Endothelial cell of umbilical vein (primary cell): ENCODE results near the gene CSMD2. TPM values are rescaled to one million over a fixed set of nuclear protein-coding genes. Genes with fewer than 3 reads are reported as not detected.

Source experiments
- BruUV-seq: library from RNA; stranded (reverse); fragments of 400-500 nt; replicated peaks from 2 replicates; lab custom pipeline; 2021; lab: Mats Ljungman, UMichigan
- CTCF ChIA-PET: fragments of 300-600, 350-600 bp; sonication (Branson Sonifier 250); formaldehyde crosslinking; loops from one replicate; lab custom pipeline; 2021; ENCODE audit warnings: antibody characterized with exemption, inconsistent platforms; lab: Charles Lee
- POLR2A ChIA-PET: fragments of 300-600, 350-600 bp; sonication (Branson Sonifier 250); formaldehyde crosslinking; loops from one replicate; lab custom pipeline; 2021; ENCODE audit warnings: antibody characterized with exemption, inconsistent platforms; lab: Charles Lee
- DNase-seq: peaks from one replicate; pipeline ENCODE4 v3.0.0-alpha.2; 2011; ENCODE audit warnings: low read depth, low spot score
- FAIRE-seq: peaks from 2 replicates; lab custom pipeline; 2011; peaks lifted over from hg19 to GRCh38; lab: Jason Lieb, UNC
- H2AFZ ChIP-seq: 2 replicates; pipeline ENCODE4 v1.6.0; 2012; ENCODE audit warnings: low read depth, low read length, control low read depth, inconsistent platforms
- H3K27ac ChIP-seq: 2 replicates; pipeline ENCODE4 v1.5.1; 2011; ENCODE audit warnings: low read depth, mild to moderate bottlenecking, control low read depth, low read length, moderate library complexity; ENCODE audit not compliant: insufficient read depth
- H3K27me3 ChIP-seq, 2 experiments: 2 replicates each; pipeline versions ENCODE4 v1.6.0 to v1.6.1; 2011; ENCODE audit warnings: low read length in 2 of 2, mixed read lengths in 1 of 2; ENCODE audit not compliant: control insufficient read depth in 2 of 2, insufficient read depth in 2 of 2
- H3K36me3 ChIP-seq, 2 experiments: 2 replicates in 1 of 2; 3 replicates in 1 of 2; pipeline ENCODE4 v1.5.1; 2011; ENCODE audit warnings: low read length in 2 of 2, mild to moderate bottlenecking in 1 of 2, moderate library complexity in 1 of 2; ENCODE audit not compliant: control insufficient read depth in 2 of 2, insufficient read depth in 2 of 2; ENCODE audit errors: extremely low read depth in 1 of 2
- H3K4me1 ChIP-seq: 3 replicates; pipeline ENCODE4 v1.5.1; 2011; ENCODE audit warnings: mild to moderate bottlenecking, low read length; ENCODE audit not compliant: control insufficient read depth, insufficient read depth; ENCODE audit errors: extremely low read depth
- H3K4me2 ChIP-seq: 2 replicates; pipeline ENCODE4 v1.6.1; 2011; ENCODE audit warnings: low read length, control low read depth, mixed read lengths; ENCODE audit not compliant: insufficient read depth
- H3K4me3 ChIP-seq, 3 experiments: fragments of 200-600 bp in 1 of 3; sonication (generic), shearing (Covaris generic) in 1 of 3; replicated peaks in 1 of 3; 2 replicates each; pipeline ENCODE4 v1.5.1; 2011 to 2016; ENCODE audit warnings: control low read depth in 3 of 3, low read length in 3 of 3, mild to moderate bottlenecking in 2 of 3, inconsistent platforms in 1 of 3, low read depth in 1 of 3, moderate library complexity in 1 of 3; ENCODE audit not compliant: insufficient read depth in 1 of 3
- H3K79me2 ChIP-seq: 2 replicates; pipeline ENCODE4 v1.6.0; 2012; ENCODE audit warnings: low read length, inconsistent platforms; ENCODE audit not compliant: control insufficient read depth, insufficient read depth
- H3K9ac ChIP-seq: replicated peaks from 2 replicates; pipeline ENCODE3; 2011; ENCODE audit warnings: low read length, control low read depth; ENCODE audit not compliant: insufficient read depth; ENCODE audit errors: extremely low read depth
- H3K9me1 ChIP-seq: replicated peaks from 3 replicates; pipeline ENCODE4 v1.6.0; 2011; ENCODE audit warnings: mild to moderate bottlenecking, low read length; ENCODE audit not compliant: control insufficient read depth, insufficient read depth; ENCODE audit errors: extremely low read depth
- H3K9me3 ChIP-seq: replicated peaks from 2 replicates; pipeline ENCODE4 v1.5.1; 2012; ENCODE audit warnings: low read length, inconsistent platforms; ENCODE audit not compliant: control insufficient read depth, insufficient read depth
- H4K20me1 ChIP-seq: replicated peaks from 2 replicates; pipeline ENCODE3; 2011; ENCODE audit warnings: mild to moderate bottlenecking, low read length; ENCODE audit not compliant: control insufficient read depth, insufficient read depth; ENCODE audit errors: extremely low read depth
- EZH2 ChIP-seq: IDR thresholded peaks from 2 replicates; pipeline ENCODE4 v1.6.1; 2012; ENCODE audit warnings: borderline replicate concordance, low read depth, mild to moderate bottlenecking, moderate library complexity, low read length, inconsistent platforms; ENCODE audit not compliant: severe bottlenecking
- FOS ChIP-seq: IDR thresholded peaks from 2 replicates; pipeline ENCODE4 v1.6.1; 2011; ENCODE audit warnings: mild to moderate bottlenecking, low read length, moderate library complexity, borderline replicate concordance; ENCODE audit not compliant: insufficient read depth
- GATA2 ChIP-seq: IDR thresholded peaks from 2 replicates; pipeline ENCODE4 v1.7.0; 2011; ENCODE audit warnings: low read depth, mild to moderate bottlenecking, moderate library complexity, mixed read lengths, low read length; ENCODE audit not compliant: insufficient read length, insufficient read depth
- JUN ChIP-seq: IDR thresholded peaks from 2 replicates; pipeline ENCODE4 v1.6.1; 2011; ENCODE audit warnings: borderline replicate concordance, low read depth; ENCODE audit not compliant: insufficient read length, insufficient read depth
- MYC ChIP-seq: IDR thresholded peaks from one replicate; pipeline ENCODE4 v1.6.1; 2011; ENCODE audit warnings: mild to moderate bottlenecking, low read depth, low read length
- POLR2A ChIP-seq: IDR thresholded peaks from 2 replicates; pipeline ENCODE4 v1.6.1; 2012; ENCODE audit warnings: low read depth, mild to moderate bottlenecking, control low read depth, low read length
- POLR2AphosphoS5 ChIP-seq: IDR thresholded peaks from 2 replicates; pipeline ENCODE4 v1.6.1; 2012; ENCODE audit warnings: low read depth, mild to moderate bottlenecking, control low read depth, low read length, moderate library complexity; ENCODE audit not compliant: insufficient read depth
- dilution Hi-C: fragments of 300-500 bp; cut with MboI; formaldehyde crosslinking; loops from one replicate; pipeline ENCODE4 v1.15.0; 2019; ENCODE audit warnings: low sequenced_read_pairs; ENCODE audit not compliant: extremely low pct_ligation_motif_present
- intact Hi-C: fragments of 100-400 bp; cut with micrococcal nuclease; formaldehyde crosslinking; loops from one replicate; pipeline ENCODE4 v1.10.0; 2022
- polyA plus RNA-seq, 4 experiments: library from polyadenylated mRNA; depleted of rRNA in 3 of 4; stranded (reverse) in 3 of 4; unstranded in 1 of 4; fragments of >200 nt; gene quantifications; 2 replicates each; pipeline versions ENCODE4 v1.2.1 to v1.2.3, GENCODE V29; 2011 to 2012; ENCODE audit warnings: missing spikeins in 1 of 4
- total RNA-seq: library from RNA; stranded (reverse); gene quantifications from 2 replicates; pipeline ENCODE4 v1.2.3, GENCODE V29; 2021
- TF ChIP-seq, protein P1 (sequence below): IDR thresholded peaks from 2 replicates; pipeline ENCODE4 v1.6.1; 2011; ENCODE audit not compliant: insufficient read depth, insufficient read length
- TF ChIP-seq, protein P2 (sequence below), 2 donors: IDR thresholded peaks; 1 replicate in 1 of 2; 2 replicates in 1 of 2; pipeline ENCODE4 v1.5.1; 2011; ENCODE audit warnings: low read length in 2 of 2, mild to moderate bottlenecking in 2 of 2, moderate library complexity in 2 of 2, control low read depth in 1 of 2, inconsistent platforms in 1 of 2, low read depth in 1 of 2; ENCODE audit not compliant: insufficient read depth in 1 of 2; ENCODE audit errors: extremely low read depth in 1 of 2

CSMD2 gene
- total and polyA plus RNA-seq, 2 donors (not counting 3 experiments of a cell fraction or from before 2014, with no cell fraction given): under 0.01 TPM; not detected in 1

DNA sequence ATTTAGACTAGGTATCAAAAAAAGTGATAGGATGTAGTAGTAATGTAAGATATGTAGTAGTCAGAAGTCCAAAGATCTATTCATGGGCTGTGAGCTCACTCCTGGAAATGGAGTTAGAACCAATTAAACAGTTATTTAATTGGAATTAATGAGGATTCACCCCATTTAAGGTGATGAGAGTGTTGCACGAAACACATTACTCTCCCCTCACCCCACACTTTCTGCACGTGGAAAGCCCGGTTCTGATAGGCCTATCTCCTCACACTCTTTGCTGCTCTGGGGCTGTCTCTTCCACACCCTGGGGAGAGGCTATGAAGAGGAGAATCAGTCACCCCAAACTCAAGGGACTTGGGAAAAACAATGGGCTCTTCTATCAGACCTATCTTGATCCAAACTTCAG is 174.7 kb downstream of the CSMD2 start:
- no peaks in the 10 kb centered on the region for H3K4me1 ChIP-seq
- intact Hi-C loops (no loop called here), dilution Hi-C loops (no loop called here)
- H3K4me3 ChIP-seq: no peak overlapping the region
- no peaks in the 10 kb centered on the region for H3K36me3 ChIP-seq
- no peak for DNase-seq
- no peak for TF ChIP-seq MYC
- no peak for TF ChIP-seq JUN
- no peak for TF ChIP-seq GATA2
- no peak for TF ChIP-seq POLR2A
- TF ChIP-seq POLR2AphosphoS5: no peak
- TF ChIP-seq EZH2: no peak
- no peak for TF ChIP-seq FOS
- TF ChIP-seq, protein P1, sequence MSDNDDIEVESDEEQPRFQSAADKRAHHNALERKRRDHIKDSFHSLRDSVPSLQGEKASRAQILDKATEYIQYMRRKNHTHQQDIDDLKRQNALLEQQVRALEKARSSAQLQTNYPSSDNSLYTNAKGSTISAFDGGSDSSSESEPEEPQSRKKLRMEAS: no peak
- TF ChIP-seq, protein P2, sequence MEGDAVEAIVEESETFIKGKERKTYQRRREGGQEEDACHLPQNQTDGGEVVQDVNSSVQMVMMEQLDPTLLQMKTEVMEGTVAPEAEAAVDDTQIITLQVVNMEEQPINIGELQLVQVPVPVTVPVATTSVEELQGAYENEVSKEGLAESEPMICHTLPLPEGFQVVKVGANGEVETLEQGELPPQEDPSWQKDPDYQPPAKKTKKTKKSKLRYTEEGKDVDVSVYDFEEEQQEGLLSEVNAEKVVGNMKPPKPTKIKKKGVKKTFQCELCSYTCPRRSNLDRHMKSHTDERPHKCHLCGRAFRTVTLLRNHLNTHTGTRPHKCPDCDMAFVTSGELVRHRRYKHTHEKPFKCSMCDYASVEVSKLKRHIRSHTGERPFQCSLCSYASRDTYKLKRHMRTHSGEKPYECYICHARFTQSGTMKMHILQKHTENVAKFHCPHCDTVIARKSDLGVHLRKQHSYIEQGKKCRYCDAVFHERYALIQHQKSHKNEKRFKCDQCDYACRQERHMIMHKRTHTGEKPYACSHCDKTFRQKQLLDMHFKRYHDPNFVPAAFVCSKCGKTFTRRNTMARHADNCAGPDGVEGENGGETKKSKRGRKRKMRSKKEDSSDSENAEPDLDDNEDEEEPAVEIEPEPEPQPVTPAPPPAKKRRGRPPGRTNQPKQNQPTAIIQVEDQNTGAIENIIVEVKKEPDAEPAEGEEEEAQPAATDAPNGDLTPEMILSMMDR (IDR thresholded peaks at IDR 0.05; ENCODE audit: extremely low read depth in 1 of 2, insufficient read depth in 1 of 2, low read depth in 1 of 2, low read length in 2 of 2): no peak
- H3K9me1 ChIP-seq: no peaks in the 10 kb centered on the region
- BruUV-seq: no TSS peak
- H3K27ac ChIP-seq: no peak overlapping the region
- no peak overlapping the region for H2AFZ ChIP-seq
- H3K9me3 ChIP-seq: peaks cover 3% of the 10 kb centered on the region
- ChIA-PET POLR2A (no interaction called here), CTCF (no interaction called here)
- no peaks in the 10 kb centered on the region for H3K27me3 ChIP-seq
- no peak overlapping the region for H3K9ac ChIP-seq
- no peak for FAIRE-seq
- no peaks in the 10 kb centered on the region for H4K20me1 ChIP-seq
- no peak overlapping the region for H3K4me2 ChIP-seq
- no peaks in the 10 kb centered on the region for H3K79me2 ChIP-seq
